Parathyroid adenoma (tissue), 2 donors: ENCODE measurements around the gene HDAC4.

Source experiments
- H2AFZ ChIP-seq: fragments of 300-600 bp; sonication (generic); one replicate; pipeline ENCODE4 v1.7.0; 2017; ENCODE audit warnings: antibody characterized with exemption, mild to moderate bottlenecking
- H3K27ac ChIP-seq: fragments of 300-600 bp; sonication (generic); one replicate; pipeline ENCODE4 v1.7.0; 2017
- H3K27me3 ChIP-seq: fragments of 300-600 bp; sonication (generic); one replicate; pipeline ENCODE4 v1.7.0; 2017; ENCODE audit warnings: low read length; ENCODE audit not compliant: control insufficient read depth, insufficient read depth
- H3K36me3 ChIP-seq: fragments of 300-600 bp; sonication (generic); one replicate; pipeline ENCODE4 v1.7.0; 2017; ENCODE audit warnings: low read length; ENCODE audit not compliant: control insufficient read depth, insufficient read depth
- H3K4me1 ChIP-seq: fragments of 300-600 bp; sonication (generic); one replicate; pipeline ENCODE4 v1.7.0; 2017; ENCODE audit warnings: control low read depth
- H3K4me2 ChIP-seq: fragments of 300-600 bp; sonication (generic); one replicate; pipeline ENCODE4 v1.7.0; 2017; ENCODE audit warnings: low read length
- H3K4me3 ChIP-seq: fragments of 300-600 bp; sonication (generic); one replicate; pipeline ENCODE4 v1.7.0; 2017; ENCODE audit warnings: low read depth, low read length
- H3K79me2 ChIP-seq: fragments of 300-600 bp; sonication (generic); one replicate; pipeline ENCODE4 v1.7.0; 2017; ENCODE audit warnings: control low read depth
- H3K9ac ChIP-seq: fragments of 300-600 bp; sonication (generic); one replicate; pipeline ENCODE4 v1.7.0; 2017; ENCODE audit warnings: mild to moderate bottlenecking
- H3K9me3 ChIP-seq: fragments of 300-600 bp; sonication (generic); one replicate; pipeline ENCODE4 v1.7.0; 2017; ENCODE audit warnings: low read length; ENCODE audit not compliant: control insufficient read depth
- CTCF ChIP-seq: fragments of 300-600 bp; sonication (generic); IDR thresholded peaks from one replicate; pipeline ENCODE4 v1.7.0; 2017; ENCODE audit warnings: antibody characterized with exemption, mild to moderate bottlenecking
- donor health status: primary hyperparathyroidism.

Gene HDAC4

GRCh38 chr2:239089884-239090283 is 310.9 kb downstream of the HDAC4 start:
- H3K36me3 ChIP-seq = no peaks in the 10 kb centered on the region

GRCh38 chr2:239087046-239087710 is 313.6 kb downstream of the HDAC4 start:
- Histone ChIP-seq H3K9ac (no peak overlapping the region), H3K9me3 (no peaks in the 10 kb centered on the region), H3K4me3 (no peak overlapping the region), H3K27me3 (no peaks in the 10 kb centered on the region), H3K27ac (no peak overlapping the region), H3K4me2 (no peak overlapping the region), H2AFZ (no peak overlapping the region), H3K36me3 (no peaks in the 10 kb centered on the region), H3K4me1 (no peaks in the 10 kb centered on the region), H3K79me2 (no peaks in the 10 kb centered on the region)
- TF ChIP-seq CTCF = no peak

More at GRCh38 chr2:239089884-239090283, 310.9 kb downstream of the HDAC4 start:
- no peaks in the 10 kb centered on the region for H3K9me3 ChIP-seq
- no peak overlapping the region for H2AFZ ChIP-seq
- no peak overlapping the region for H3K4me2 ChIP-seq
- no peak overlapping the region for H3K4me3 ChIP-seq
- TF ChIP-seq CTCF = no peak
- no peaks in the 10 kb centered on the region for H3K27me3 ChIP-seq
- no peak overlapping the region for H3K9ac ChIP-seq
- no peaks in the 10 kb centered on the region for H3K4me1 ChIP-seq
- no peaks in the 10 kb centered on the region for H3K79me2 ChIP-seq
- no peak overlapping the region for H3K27ac ChIP-seq

- Histone ChIP-seq H2AFZ (no peak overlapping the region), H3K36me3 (no peaks in the 10 kb centered on the region), H3K4me1 (no peaks in the 10 kb centered on the region), H3K27me3 (no peaks in the 10 kb centered on the region), H3K9ac (no peak overlapping the region), H3K9me3 (no peaks in the 10 kb centered on the region), H3K27ac (no peak overlapping the region), H3K4me3 (no peak overlapping the region), H3K79me2 (no peaks in the 10 kb centered on the region), H3K4me2 (no peak overlapping the region)
- no peak for TF ChIP-seq CTCF
Measured at GRCh38 chr2:239086325-239087020, 314.3 kb downstream of the HDAC4 start.

- H2AFZ ChIP-seq = no peak overlapping the region
- H3K4me2 ChIP-seq = no peak overlapping the region
- H3K27me3 ChIP-seq = no peaks in the 10 kb centered on the region
- no peak for TF ChIP-seq CTCF
- H3K4me1 ChIP-seq = no peaks in the 10 kb centered on the region
- H3K9ac ChIP-seq = no peak overlapping the region
- no peaks in the 10 kb centered on the region for H3K36me3 ChIP-seq
- no peaks in the 10 kb centered on the region for H3K9me3 ChIP-seq
- no peaks in the 10 kb centered on the region for H3K79me2 ChIP-seq
- no peak overlapping the region for H3K27ac ChIP-seq
- no peak overlapping the region for H3K4me3 ChIP-seq
Measured at GRCh38 chr2:239085201-239085992, 315.4 kb downstream of the HDAC4 start.
